Keratinocyte (primary cell): Measurements from ENCODE around the gene GGA2. TPM values are rescaled to one million over a fixed set of nuclear protein-coding genes. Genes with fewer than 3 reads are reported as not detected.
"Not testable (repeated sequence)": the region's sequence is repeated elsewhere in the genome, so short reads cannot be mapped to it uniquely, and the experiment has no call there.

Experiments used
- DNase-seq: peaks from one replicate; pipeline ENCODE4 v3.0.0-alpha.2; 2011; ENCODE audit warnings: low read depth, missing footprints, low spot score
- FAIRE-seq: peaks from 2 replicates; lab custom pipeline; 2011; peaks lifted over from hg19 to GRCh38; lab: Jason Lieb, UNC
- H2AFZ ChIP-seq: 2 replicates; pipeline ENCODE4 v1.6.0; 2012; ENCODE audit warnings: low read length, control low read depth, inconsistent platforms; ENCODE audit not compliant: control insufficient read depth
- H3K27ac ChIP-seq: 2 replicates; pipeline ENCODE4 v1.5.1; 2011; ENCODE audit warnings: low read length; ENCODE audit not compliant: control insufficient read depth, insufficient read depth
- H3K27me3 ChIP-seq: 3 replicates; pipeline ENCODE4 v1.6.0; 2011; ENCODE audit warnings: low read length; ENCODE audit not compliant: control insufficient read depth, insufficient read depth; ENCODE audit errors: extremely low read depth
- H3K36me3 ChIP-seq, 2 experiments: 2 replicates in 1 of 2; 3 replicates in 1 of 2; pipeline ENCODE4 v1.5.1; 2011; ENCODE audit warnings: low read length in 2 of 2, mild to moderate bottlenecking in 1 of 2; ENCODE audit not compliant: control insufficient read depth in 2 of 2, insufficient read depth in 2 of 2; ENCODE audit errors: extremely low read depth in 1 of 2
- H3K4me1 ChIP-seq: 3 replicates; pipeline ENCODE4 v1.5.1; 2011; ENCODE audit warnings: low read length; ENCODE audit not compliant: control insufficient read depth, insufficient read depth; ENCODE audit errors: extremely low read depth
- H3K4me2 ChIP-seq: 3 replicates; pipeline ENCODE4 v1.6.0; 2011; ENCODE audit warnings: low read depth, low read length; ENCODE audit not compliant: control insufficient read depth, insufficient read depth; ENCODE audit errors: extremely low read depth
- H3K4me3 ChIP-seq, 3 experiments: fragments of 200-600 bp in 1 of 3; sonication (generic) in 1 of 3; 2 replicates in 2 of 3; 3 replicates in 1 of 3; pipeline ENCODE4 v1.5.1; 2011 to 2016; ENCODE audit warnings: low read length in 3 of 3, mild to moderate bottlenecking in 3 of 3, control low read depth in 2 of 3, inconsistent platforms in 1 of 3, low read depth in 1 of 3, mixed read lengths in 1 of 3, mixed run types in 1 of 3, moderate library complexity in 1 of 3; ENCODE audit not compliant: control insufficient read depth in 2 of 3, insufficient read depth in 2 of 3; ENCODE audit errors: extremely low read depth in 1 of 3
- H3K79me2 ChIP-seq: 2 replicates; pipeline ENCODE4 v1.6.0; 2012; ENCODE audit warnings: low read length; ENCODE audit not compliant: control insufficient read depth, insufficient read depth
- H3K9ac ChIP-seq: 3 replicates; pipeline ENCODE4 v1.6.0; 2011; ENCODE audit warnings: low read length; ENCODE audit not compliant: control insufficient read depth, insufficient read depth; ENCODE audit errors: extremely low read depth
- H3K9me1 ChIP-seq: 3 replicates; pipeline ENCODE4 v1.6.0; 2011; ENCODE audit warnings: low read length; ENCODE audit not compliant: control insufficient read depth, insufficient read depth; ENCODE audit errors: extremely low read depth
- H3K9me3 ChIP-seq: 2 replicates; pipeline ENCODE4 v1.5.1; 2012; ENCODE audit warnings: low read depth, low read length; ENCODE audit not compliant: control insufficient read depth
- H4K20me1 ChIP-seq: 3 replicates; pipeline ENCODE4 v1.6.0; 2011; ENCODE audit warnings: low read length; ENCODE audit not compliant: control insufficient read depth, insufficient read depth; ENCODE audit errors: extremely low read depth
- EZH2 ChIP-seq: IDR thresholded peaks from one replicate; pipeline ENCODE4 v1.6.1; 2012; ENCODE audit warnings: inconsistent platforms, mild to moderate bottlenecking, low read length, moderate library complexity
- dilution Hi-C: fragments of 300-500 bp; cut with MboI; formaldehyde crosslinking; loops from one replicate; pipeline ENCODE4 v1.7.0; 2020; ENCODE audit warnings: low sequenced_read_pairs; ENCODE audit not compliant: extremely low pct_ligation_motif_present
- polyA plus RNA-seq, 5 experiments: library from polyadenylated mRNA; depleted of rRNA in 3 of 5; stranded (reverse) in 3 of 5; stranded (forward) in 1 of 5; unstranded in 1 of 5; fragments of >200 nt; gene quantifications; 1 replicate in 1 of 5; 2 replicates in 3 of 5; 3 replicates in 1 of 5; pipeline versions ENCODE4 v1.2.1 to v1.2.3, GENCODE V29; 2011 to 2012; ENCODE audit warnings: missing spikeins in 2 of 5, low read depth in 1 of 5, low replicate concordance in 1 of 5
- TF ChIP-seq, protein P1 (sequence below), 3 experiments: IDR thresholded peaks in 1 of 3; conservative IDR thresholded peaks in 1 of 3; optimal IDR thresholded peaks in 1 of 3; 2 replicates in 2 of 3; 3 replicates in 1 of 3; pipeline versions ENCODE3 to v1.5.1; 2011; ENCODE audit warnings: low read length in 3 of 3, mild to moderate bottlenecking in 3 of 3, moderate library complexity in 2 of 3, control low read depth in 1 of 3, inconsistent platforms in 1 of 3; ENCODE audit not compliant: insufficient read depth in 2 of 3; ENCODE audit errors: extremely low read depth in 1 of 3

The GGA2 gene
- polyA plus RNA-seq, 1 donor (not counting 4 experiments of a cell fraction or from before 2014, with no cell fraction given) = 54.1 TPM

- no peaks in the 10 kb centered on the region for H3K79me2 ChIP-seq
- peaks cover 7% of the 10 kb centered on the region for H3K9me1 ChIP-seq
- H3K4me2 ChIP-seq = no peak overlapping the region
- FAIRE-seq (no peak), DNase-seq (no peak)
- H3K27ac ChIP-seq = no peak overlapping the region
- H3K27me3 ChIP-seq = no peaks in the 10 kb centered on the region
- no peaks in the 10 kb centered on the region for H3K9me3 ChIP-seq
- dilution Hi-C loops = no loop called here
- no peak overlapping the region for H3K4me3 ChIP-seq
- no peaks in the 10 kb centered on the region for H3K4me1 ChIP-seq
- TF ChIP-seq, protein P1, sequence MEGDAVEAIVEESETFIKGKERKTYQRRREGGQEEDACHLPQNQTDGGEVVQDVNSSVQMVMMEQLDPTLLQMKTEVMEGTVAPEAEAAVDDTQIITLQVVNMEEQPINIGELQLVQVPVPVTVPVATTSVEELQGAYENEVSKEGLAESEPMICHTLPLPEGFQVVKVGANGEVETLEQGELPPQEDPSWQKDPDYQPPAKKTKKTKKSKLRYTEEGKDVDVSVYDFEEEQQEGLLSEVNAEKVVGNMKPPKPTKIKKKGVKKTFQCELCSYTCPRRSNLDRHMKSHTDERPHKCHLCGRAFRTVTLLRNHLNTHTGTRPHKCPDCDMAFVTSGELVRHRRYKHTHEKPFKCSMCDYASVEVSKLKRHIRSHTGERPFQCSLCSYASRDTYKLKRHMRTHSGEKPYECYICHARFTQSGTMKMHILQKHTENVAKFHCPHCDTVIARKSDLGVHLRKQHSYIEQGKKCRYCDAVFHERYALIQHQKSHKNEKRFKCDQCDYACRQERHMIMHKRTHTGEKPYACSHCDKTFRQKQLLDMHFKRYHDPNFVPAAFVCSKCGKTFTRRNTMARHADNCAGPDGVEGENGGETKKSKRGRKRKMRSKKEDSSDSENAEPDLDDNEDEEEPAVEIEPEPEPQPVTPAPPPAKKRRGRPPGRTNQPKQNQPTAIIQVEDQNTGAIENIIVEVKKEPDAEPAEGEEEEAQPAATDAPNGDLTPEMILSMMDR (optimal IDR thresholded peaks at IDR 0.05 in 1 of 3, IDR thresholded peaks at IDR 0.05 in 1 of 3, conservative IDR thresholded peaks at IDR 0.05 in 1 of 3; ENCODE audit: extremely low read depth in 1 of 3, insufficient read depth in 2 of 3, low read length in 3 of 3) = no peak
- no peak for TF ChIP-seq EZH2
- no peak overlapping the region for H3K9ac ChIP-seq
- H3K36me3 ChIP-seq = peaks cover 38 to 69% of the 10 kb centered on the region in 2 experiments
- no peak overlapping the region for H2AFZ ChIP-seq
- H4K20me1 ChIP-seq = no peaks in the 10 kb centered on the region
Measured at GRCh38 chr16:23484510-23485256, 25.6 kb downstream of the GGA2 start.

- H3K9me3 ChIP-seq, DNase-seq, H4K20me1 ChIP-seq, H3K4me1 ChIP-seq, H2AFZ ChIP-seq, H3K79me2 ChIP-seq, H3K9me1 ChIP-seq, FAIRE-seq, H3K9ac ChIP-seq, dilution Hi-C loops, H3K27me3 ChIP-seq, H3K4me3 ChIP-seq, H3K27ac ChIP-seq, H3K4me2 ChIP-seq: not testable (repeated sequence)
- H3K36me3 ChIP-seq = peaks cover 48 to 69% of the 10 kb centered on the region in 2 experiments
Measured at GRCh38 chr16:23483492-23483891, 26.8 kb downstream of the GGA2 start.
